Neural progenitor cell (in vitro differentiated cells): ENCODE results near the gene TCTN1. TPM values are rescaled to one million over a fixed set of nuclear protein-coding genes. Genes with fewer than 3 reads are reported as not detected.

ENCODE experiments used
- DNase-seq: peaks from one replicate; pipeline ENCODE4 v3.0.0-alpha.2; 2016; ENCODE audit warnings: low spot score
- H2AFZ ChIP-seq: fragments of 200-600 bp; sonication (generic); replicated peaks from 2 replicates; pipeline ENCODE4 v1.6.1; 2016; ENCODE audit warnings: antibody characterized with exemption
- H3F3A ChIP-seq: fragments of 200-600 bp; sonication (generic); 2 replicates; pipeline ENCODE4 v1.6.1; 2016; ENCODE audit warnings: antibody characterized with exemption, low read depth
- H3K27ac ChIP-seq: fragments of 200-600 bp; sonication (generic); 2 replicates; pipeline ENCODE4 v1.5.1; 2016; ENCODE audit warnings: mild to moderate bottlenecking
- H3K27me3 ChIP-seq: fragments of 200-600 bp; sonication (generic); 2 replicates; pipeline ENCODE4 v1.6.1; 2016; ENCODE audit warnings: mild to moderate bottlenecking, moderate library complexity
- H3K36me3 ChIP-seq: fragments of 200-600 bp; sonication (generic); 2 replicates; pipeline ENCODE4 v1.5.1; 2016
- H3K4me1 ChIP-seq: fragments of 200-600 bp; sonication (generic); 2 replicates; pipeline ENCODE4 v1.6.1; 2016; ENCODE audit warnings: mixed run types
- H3K4me2 ChIP-seq: fragments of 200-600 bp; sonication (generic); 2 replicates; pipeline ENCODE4 v1.6.1; 2016
- H3K4me3 ChIP-seq: fragments of 200-600 bp; sonication (generic); 2 replicates; pipeline ENCODE4 v1.5.1; 2016
- H3K79me2 ChIP-seq: fragments of 200-600 bp; sonication (generic); 2 replicates; pipeline ENCODE4 v1.6.1; 2016; ENCODE audit warnings: low read depth
- H3K9ac ChIP-seq: fragments of 200-600 bp; sonication (generic); 2 replicates; pipeline ENCODE4 v1.6.1; 2016
- H3K9me3 ChIP-seq: fragments of 200-600 bp; sonication (generic); 2 replicates; pipeline ENCODE4 v1.5.1; 2016; ENCODE audit warnings: low read depth
- H4K20me1 ChIP-seq: fragments of 200-600 bp; sonication (generic); 2 replicates; pipeline ENCODE4 v1.6.1; 2016; ENCODE audit warnings: low read depth
- H3K27ac Mint-ChIP-seq: 3 replicates; pipeline ENCODE4 v1.8.0; 2021; ENCODE audit warnings: mixed read lengths
- H3K27me3 Mint-ChIP-seq: 2 replicates; pipeline ENCODE4 v1.8.0; 2022; ENCODE audit warnings: low read depth, mild to moderate bottlenecking, inconsistent platforms, moderate library complexity, mixed read lengths; ENCODE audit not compliant: insufficient read depth
- H3K36me3 Mint-ChIP-seq: 3 replicates; pipeline ENCODE4 v1.8.0; 2021; ENCODE audit warnings: mixed read lengths
- H3K4me1 Mint-ChIP-seq: 3 replicates; pipeline ENCODE4 v1.8.0; 2021; ENCODE audit warnings: mixed read lengths
- H3K4me3 Mint-ChIP-seq: 3 replicates; pipeline ENCODE4 v1.8.0; 2021; ENCODE audit warnings: mild to moderate bottlenecking, moderate library complexity, mixed read lengths
- H3K9me3 Mint-ChIP-seq: 3 replicates; pipeline ENCODE4 v1.8.0; 2020; ENCODE audit warnings: mixed read lengths
- EZH2 ChIP-seq: fragments of 200-600 bp; sonication (generic); IDR thresholded peaks from 2 replicates; pipeline ENCODE4 v1.6.1; 2017; ENCODE audit warnings: antibody characterized with exemption, mild to moderate bottlenecking, moderate library complexity
- EZH2phosphoT487 ChIP-seq: fragments of 200-600 bp; sonication (generic); IDR thresholded peaks from 2 replicates; pipeline ENCODE4 v1.6.1; 2017; ENCODE audit warnings: antibody characterized with exemption
- total RNA-seq: library from RNA; depleted of rRNA; stranded (reverse); fragments of >200 nt; gene quantifications from 2 replicates; pipeline ENCODE4 v1.2.3, GENCODE V29; 2015; ENCODE audit warnings: low replicate concordance
- TF ChIP-seq, protein P1 (sequence below): fragments of 200-600 bp; sonication (generic); IDR thresholded peaks from 2 replicates; pipeline ENCODE4 v1.5.1; 2017; ENCODE audit warnings: antibody characterized with exemption, mild to moderate bottlenecking

TCTN1 gene
- total RNA-seq, 1 donor from 2014 or later, result 42.7 TPM

- Histone ChIP-seq H3K27me3 (no peaks in the 10 kb centered on the region), H3K79me2 (no peaks in the 10 kb centered on the region), H3K36me3 (no peaks in the 10 kb centered on the region)
These were observed 24.0 kb downstream of the TCTN1 start for GRCh38 chr12:110637869-110638441.

GRCh38 chr12:110638796-110639195 is 24.9 kb downstream of the TCTN1 start:
- Histone ChIP-seq H3K9ac (no peak overlapping the region), H3K4me1 (peaks cover 8% of the 10 kb centered on the region)

More at GRCh38 chr12:110637869-110638441, 24.0 kb downstream of the TCTN1 start:
- Histone ChIP-seq H3K4me2 (no peak overlapping the region), H3K9me3 (no peaks in the 10 kb centered on the region), H2AFZ (no peak overlapping the region), H3K4me1 (peaks cover 8% of the 10 kb centered on the region), H3K9ac (no peak overlapping the region), H3F3A (no peaks in the 10 kb centered on the region), H3K4me3 (no peak overlapping the region), H3K27ac (no peak overlapping the region), H4K20me1 (no peaks in the 10 kb centered on the region)
- Mint-ChIP-seq H3K4me1 (peaks cover 47% of the 10 kb centered on the region), H3K9me3 (no peaks in the 10 kb centered on the region), H3K36me3 (peaks cover 18% of the 10 kb centered on the region), H3K27ac (no peak overlapping the region), H3K27me3 (peaks cover 4% of the 10 kb centered on the region), H3K4me3 (no peak overlapping the region)
- DNase-seq, result no peak
- TF ChIP-seq EZH2phosphoT487 (no peak), EZH2 (no peak)
- TF ChIP-seq, protein P1, sequence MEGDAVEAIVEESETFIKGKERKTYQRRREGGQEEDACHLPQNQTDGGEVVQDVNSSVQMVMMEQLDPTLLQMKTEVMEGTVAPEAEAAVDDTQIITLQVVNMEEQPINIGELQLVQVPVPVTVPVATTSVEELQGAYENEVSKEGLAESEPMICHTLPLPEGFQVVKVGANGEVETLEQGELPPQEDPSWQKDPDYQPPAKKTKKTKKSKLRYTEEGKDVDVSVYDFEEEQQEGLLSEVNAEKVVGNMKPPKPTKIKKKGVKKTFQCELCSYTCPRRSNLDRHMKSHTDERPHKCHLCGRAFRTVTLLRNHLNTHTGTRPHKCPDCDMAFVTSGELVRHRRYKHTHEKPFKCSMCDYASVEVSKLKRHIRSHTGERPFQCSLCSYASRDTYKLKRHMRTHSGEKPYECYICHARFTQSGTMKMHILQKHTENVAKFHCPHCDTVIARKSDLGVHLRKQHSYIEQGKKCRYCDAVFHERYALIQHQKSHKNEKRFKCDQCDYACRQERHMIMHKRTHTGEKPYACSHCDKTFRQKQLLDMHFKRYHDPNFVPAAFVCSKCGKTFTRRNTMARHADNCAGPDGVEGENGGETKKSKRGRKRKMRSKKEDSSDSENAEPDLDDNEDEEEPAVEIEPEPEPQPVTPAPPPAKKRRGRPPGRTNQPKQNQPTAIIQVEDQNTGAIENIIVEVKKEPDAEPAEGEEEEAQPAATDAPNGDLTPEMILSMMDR, result no peak

DNA sequence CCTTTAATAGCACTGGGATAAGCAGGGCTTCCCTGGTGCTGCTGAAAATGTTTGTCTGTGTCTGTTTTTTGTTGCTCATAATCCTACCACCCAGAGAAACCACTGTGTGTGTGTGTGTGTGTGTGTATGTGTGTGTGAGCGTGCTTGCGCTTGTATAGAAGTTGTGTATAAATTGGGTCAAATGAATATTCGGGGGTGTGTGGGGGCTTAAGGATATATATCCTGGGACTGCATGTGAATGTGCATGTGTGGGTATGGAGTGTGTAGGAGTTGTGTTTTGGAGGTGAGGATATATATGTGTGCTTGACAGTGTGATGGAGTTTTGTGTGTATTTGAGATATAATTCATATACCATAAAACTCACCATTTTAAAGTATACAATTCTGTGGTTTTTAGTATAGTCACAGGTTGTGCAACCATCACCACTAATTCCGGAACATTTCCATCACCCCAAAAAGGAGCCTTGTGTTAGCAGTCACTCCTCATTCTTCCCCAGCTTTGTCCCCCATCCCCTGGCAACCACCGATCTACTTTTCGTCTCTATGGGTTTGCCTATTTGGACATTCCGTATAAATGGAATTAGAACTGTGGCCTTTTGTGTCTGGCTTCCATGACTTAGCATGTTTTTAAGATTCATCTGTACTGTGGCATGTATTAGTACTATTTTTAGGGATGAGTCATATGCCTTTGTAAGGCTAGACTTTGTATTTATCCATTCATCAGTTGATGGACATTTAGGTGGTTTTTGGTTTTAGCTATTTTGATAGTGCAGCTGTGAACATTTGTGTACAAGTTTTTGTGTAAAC is 25.6 kb downstream of the TCTN1 start:
- no peaks in the 10 kb centered on the region for H4K20me1 ChIP-seq
- H3K9ac ChIP-seq, result no peak overlapping the region
- no peak overlapping the region for H3K27ac Mint-ChIP-seq
- H3K27ac ChIP-seq, result no peak overlapping the region
- no peaks in the 10 kb centered on the region for H3K27me3 ChIP-seq
- peaks cover 4% of the 10 kb centered on the region for H3K27me3 Mint-ChIP-seq
- H3K4me2 ChIP-seq, result no peak overlapping the region
- no peak for DNase-seq
- H3K79me2 ChIP-seq, result no peaks in the 10 kb centered on the region
- TF ChIP-seq EZH2 (no peak), EZH2phosphoT487 (no peak)
- TF ChIP-seq, protein P1, result no peak
- H3K4me3 Mint-ChIP-seq, result no peak overlapping the region
- peaks cover 47% of the 10 kb centered on the region for H3K4me1 Mint-ChIP-seq
- peaks cover 8% of the 10 kb centered on the region for H3K4me1 ChIP-seq
- H3K4me3 ChIP-seq, result no peak overlapping the region
- no peaks in the 10 kb centered on the region for H3K9me3 ChIP-seq
- H3K36me3 ChIP-seq, result no peaks in the 10 kb centered on the region
- no peaks in the 10 kb centered on the region for H3F3A ChIP-seq
- peaks cover 23% of the 10 kb centered on the region for H3K36me3 Mint-ChIP-seq
- H2AFZ ChIP-seq, result no peak overlapping the region
- H3K9me3 Mint-ChIP-seq, result no peaks in the 10 kb centered on the region

More at GRCh38 chr12:110638796-110639195, 24.9 kb downstream of the TCTN1 start:
- H3K36me3 ChIP-seq, result no peaks in the 10 kb centered on the region
- no peaks in the 10 kb centered on the region for H3F3A ChIP-seq
- no peak overlapping the region for H3K4me3 ChIP-seq
- Mint-ChIP-seq H3K27ac (no peak overlapping the region), H3K9me3 (no peaks in the 10 kb centered on the region), H3K4me3 (no peak overlapping the region), H3K27me3 (peaks cover 4% of the 10 kb centered on the region), H3K4me1 (peaks cover 47% of the 10 kb centered on the region), H3K36me3 (peaks cover 20% of the 10 kb centered on the region)
- no peak overlapping the region for H3K4me2 ChIP-seq
- no peaks in the 10 kb centered on the region for H3K79me2 ChIP-seq
- no peak overlapping the region for H3K27ac ChIP-seq
- no peaks in the 10 kb centered on the region for H3K27me3 ChIP-seq
- H2AFZ ChIP-seq, result no peak overlapping the region
- DNase-seq, result no peak
- TF ChIP-seq EZH2, result no peak
- TF ChIP-seq, protein P1, result no peak
- TF ChIP-seq EZH2phosphoT487, result no peak
- H4K20me1 ChIP-seq, result no peaks in the 10 kb centered on the region
- H3K9me3 ChIP-seq, result no peaks in the 10 kb centered on the region
